ENCODE measurements around the gene SSH2. TPM values are rescaled to one million over a fixed set of nuclear protein-coding genes. Genes with fewer than 3 reads are reported as not detected.
"Not testable (repeated sequence)": the region's sequence is repeated elsewhere in the genome, so short reads cannot be mapped to it uniquely, and the experiment has no call there.

The SSH2 gene
- total and polyA plus RNA-seq, 5 experiments from 2014 or later, result 27.1 to 73.9 (median 32.6) TPM

DNA sequence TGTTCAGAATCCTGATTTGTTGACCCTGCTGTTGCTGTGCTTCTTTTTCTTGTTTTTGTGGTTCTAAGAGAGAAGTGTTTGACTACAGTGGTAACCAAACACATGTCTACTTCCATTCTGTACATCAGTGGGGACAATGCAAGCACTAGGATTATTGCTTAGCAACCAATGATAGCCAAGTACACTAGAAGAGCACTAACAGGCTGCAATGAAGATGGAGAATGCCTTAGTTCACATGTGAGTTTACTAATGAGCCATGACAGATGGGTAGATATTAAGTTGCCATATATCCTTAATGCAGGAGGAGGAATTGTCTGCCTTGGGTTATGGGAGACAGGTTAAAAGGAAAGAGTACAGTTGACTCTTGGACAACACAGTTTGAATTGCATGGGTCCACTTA, 19.7 kb upstream of the SSH2 start:
- H3K27me3 Mint-ChIP-seq, result no peaks in the 10 kb centered on the region
- no peak overlapping the region for H3K27ac Mint-ChIP-seq
- POLR2A ChIA-PET, result interaction anchor here (2.4 kb wide), 1 partner anchor 19 kb away, joined by 6 read pairs; no protein-coding TSS in a partner anchor
- no peak overlapping the region for H3K4me3 Mint-ChIP-seq
- H3K9me3 Mint-ChIP-seq, result peaks cover 0 to 21% (median 9%) of the 10 kb centered on the region in 9 donors
- H3K36me3 Mint-ChIP-seq, result peaks cover 0 to 17% (median 15%) of the 10 kb centered on the region in 3 donors
- H3K4me1 Mint-ChIP-seq, result peaks cover 0 to 23% (median 6%) of the 10 kb centered on the region in 4 donors
- DNase-seq, result no peak
- ATAC-seq, result no peak

DNA sequence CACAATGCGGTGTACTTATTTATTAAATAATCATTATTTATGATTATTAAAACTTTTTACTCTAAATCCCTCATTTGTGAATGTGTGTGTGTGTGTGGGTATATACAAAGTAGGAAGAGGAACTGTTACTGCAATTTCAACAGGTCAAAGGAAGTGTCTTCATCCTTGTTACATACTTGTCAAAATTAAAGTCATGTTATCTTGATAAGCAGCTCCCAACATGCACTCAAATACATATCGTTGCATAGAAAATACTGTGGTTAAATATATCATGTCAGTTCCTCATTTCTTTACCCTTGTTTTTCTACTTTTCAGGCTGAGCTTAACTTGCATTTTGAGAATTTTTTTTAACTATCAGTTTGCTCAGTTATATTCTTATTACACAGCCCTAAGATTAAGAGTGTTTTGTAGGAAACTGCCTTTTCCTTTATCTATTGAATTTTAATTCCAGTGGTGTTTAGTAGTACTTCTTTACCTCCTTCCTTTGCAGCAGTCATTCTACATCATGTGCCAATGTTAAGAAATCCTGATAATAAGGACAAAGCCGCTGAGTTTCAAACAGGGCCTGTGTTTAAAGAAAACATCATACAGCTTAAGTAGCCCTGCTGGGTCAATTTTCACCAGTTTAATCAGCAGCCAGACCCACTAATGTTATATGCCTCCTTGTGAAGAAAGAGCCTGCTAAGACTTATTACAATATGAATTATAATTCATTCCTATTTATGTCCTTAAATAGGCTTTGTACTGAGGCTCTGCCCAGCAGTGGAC, 18.6 kb upstream of the SSH2 start:
- no peak for ATAC-seq
- POLR2A ChIA-PET, result interaction anchor here (2.4 kb wide), 1 partner anchor 18 kb away, joined by 6 read pairs; no protein-coding TSS in a partner anchor
- Mint-ChIP-seq H3K4me1 (peaks cover 0 to 23% (median 6%) of the 10 kb centered on the region in 4 donors), H3K9me3 (peaks cover 0 to 14% (median 6%) of the 10 kb centered on the region in 9 donors), H3K27me3 (no peaks in the 10 kb centered on the region), H3K36me3 (peaks cover 0 to 11% (median 9%) of the 10 kb centered on the region in 3 donors), H3K4me3 (no peak overlapping the region), H3K27ac (peak overlapping the region in 1 of 10 donors; percentile 68)
- DNase-seq, result no peak

DNA sequence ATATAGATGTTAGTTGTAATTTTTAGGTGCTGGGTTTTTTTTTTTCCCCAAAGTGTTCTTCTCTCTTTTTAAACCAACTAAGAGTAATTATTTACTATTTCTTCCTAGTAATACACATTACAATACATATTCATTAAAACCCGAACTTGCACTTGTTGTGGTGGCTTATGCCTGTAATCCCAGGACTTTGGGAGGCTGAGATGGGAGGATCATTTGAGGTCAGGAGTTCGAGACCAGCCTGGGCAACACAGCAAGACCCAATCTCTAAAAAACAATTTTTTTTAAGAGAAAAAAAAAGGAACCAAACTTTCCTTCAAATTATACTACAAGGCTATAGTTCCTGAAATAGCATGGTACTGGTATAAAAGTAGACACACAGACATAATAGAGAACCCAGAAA, 15.3 kb upstream of the SSH2 start:
- H3K9me3 Mint-ChIP-seq, result peaks cover 0 to 1% (median 0%) of the 10 kb centered on the region in 9 donors
- H3K27ac Mint-ChIP-seq, result no peak overlapping the region
- H3K36me3 Mint-ChIP-seq, result peaks cover 0 to 6% (median 0%) of the 10 kb centered on the region in 3 donors
- ATAC-seq (no peak), DNase-seq (no peak)
- H3K4me1 Mint-ChIP-seq, result peaks cover 0 to 23% (median 6%) of the 10 kb centered on the region in 4 donors
- POLR2A ChIA-PET, result no interaction called here
- H3K4me3 Mint-ChIP-seq, result no peak overlapping the region
- no peaks in the 10 kb centered on the region for H3K27me3 Mint-ChIP-seq

DNA sequence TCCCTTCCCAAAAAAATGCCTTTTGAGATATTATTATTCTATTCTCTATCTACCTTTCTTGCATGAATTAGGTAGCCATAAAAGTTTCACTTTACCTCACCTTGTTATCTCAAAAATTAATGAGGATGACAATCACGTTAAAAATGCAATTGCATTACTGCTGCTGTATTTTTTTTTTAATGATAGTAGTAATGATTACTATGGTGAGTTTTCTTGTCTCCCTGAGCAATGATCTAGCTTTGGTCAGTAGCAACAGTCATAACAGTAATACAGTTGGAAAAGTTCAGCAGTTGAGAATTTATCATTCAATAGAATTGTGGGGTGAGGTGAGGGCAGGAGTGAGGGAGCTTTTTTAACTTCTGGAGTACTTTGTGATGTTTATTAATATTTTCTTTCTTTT, 11.3 kb upstream of the SSH2 start, which contains the start of gene EFCAB5:
Gene EFCAB5, plus strand, starts transcription at position 301 of the 400 bp plus-strand sequence. CDS start 163 bp downstream, outside the sequence.
- H3K36me3 Mint-ChIP-seq, result peaks cover 0 to 4% (median 0%) of the 10 kb centered on the region in 3 donors
- H3K27me3 Mint-ChIP-seq, result no peaks in the 10 kb centered on the region
- no peaks in the 10 kb centered on the region for H3K4me1 Mint-ChIP-seq
- H3K9me3 Mint-ChIP-seq, result no peaks in the 10 kb centered on the region
- DNase-seq (no peak), ATAC-seq (no peak)
- POLR2A ChIA-PET, result no interaction called here
- H3K27ac Mint-ChIP-seq, result no peak within 1 kb of the TSS
- no peak within 1 kb of the TSS for H3K4me3 Mint-ChIP-seq

DNA sequence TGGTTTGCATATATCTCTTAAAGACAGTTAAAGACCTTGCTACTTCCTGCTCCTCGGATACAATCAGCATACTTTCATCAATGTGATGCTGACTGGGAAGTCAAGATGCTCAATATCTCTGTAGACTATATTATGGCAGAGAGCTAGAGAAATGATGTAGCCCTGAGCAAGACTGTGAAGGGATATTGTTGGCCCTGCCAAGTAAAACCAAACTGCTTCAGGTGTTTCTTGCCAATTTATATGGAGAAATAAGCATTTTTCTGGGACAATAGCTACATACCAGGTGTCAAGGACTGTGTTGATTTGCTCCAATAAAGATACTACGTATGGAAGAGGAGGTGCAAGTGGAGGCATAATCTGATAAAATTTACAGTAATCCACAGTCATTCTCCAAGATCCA, 6.7 kb upstream of the SSH2 start:
- no peaks in the 10 kb centered on the region for H3K9me3 Mint-ChIP-seq

DNA sequence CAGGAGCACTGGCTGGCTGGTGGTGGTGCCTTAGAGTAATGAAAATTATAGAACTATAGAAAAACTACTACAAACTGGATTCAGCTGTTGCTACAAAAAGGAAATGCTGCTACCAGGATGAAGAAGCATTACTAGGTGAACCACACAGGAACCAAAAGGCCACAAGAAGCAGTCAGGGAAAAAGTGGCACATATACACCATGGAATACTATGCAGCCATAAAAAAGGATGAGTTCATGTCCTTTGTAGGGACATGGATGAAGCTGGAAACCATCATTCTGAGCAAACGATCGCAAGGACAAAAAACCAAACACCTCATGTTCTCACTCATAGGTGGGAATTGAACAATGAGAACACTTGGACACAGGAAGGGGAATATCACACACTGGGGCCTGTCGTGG, 5.9 kb upstream of the SSH2 start:
- DNase-seq, H3K36me3 Mint-ChIP-seq, H3K4me3 Mint-ChIP-seq, H3K27me3 Mint-ChIP-seq, ATAC-seq, H3K9me3 Mint-ChIP-seq, H3K4me1 Mint-ChIP-seq, POLR2A ChIA-PET: not testable (repeated sequence)
- peak overlapping the region in 1 of 10 donors; percentile 65 for H3K27ac Mint-ChIP-seq

More for the DNA sequence above, 6.7 kb upstream of the SSH2 start:
- DNase-seq (no peak), ATAC-seq (no peak)
- Mint-ChIP-seq H3K27me3 (no peaks in the 10 kb centered on the region), H3K36me3 (peaks cover 0 to 2% (median 0%) of the 10 kb centered on the region in 3 donors), H3K4me1 (peaks cover 0 to 2% (median 0%) of the 10 kb centered on the region in 4 donors), H3K27ac (no peak overlapping the region), H3K4me3 (no peak overlapping the region)
- POLR2A ChIA-PET, result no interaction called here

DNA sequence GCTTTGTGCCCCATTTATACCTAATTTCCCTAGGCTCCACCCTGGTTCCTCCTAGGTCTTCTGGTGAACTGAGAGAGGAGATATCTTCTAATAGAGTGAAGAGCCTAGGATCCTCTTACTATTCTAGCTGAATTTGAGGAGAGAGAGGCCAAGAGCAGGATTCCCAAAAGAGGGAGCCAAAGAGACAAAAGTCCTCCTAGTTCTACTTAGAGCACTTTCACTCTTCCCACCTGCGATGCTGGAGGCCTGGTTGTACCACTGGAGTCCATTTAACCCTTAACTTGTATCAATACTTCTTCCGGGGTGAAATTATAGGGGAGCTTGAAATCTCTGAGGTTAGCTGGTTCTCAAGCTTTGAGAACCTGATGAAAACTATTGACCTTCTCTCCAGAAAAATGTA, 3.4 kb upstream of the SSH2 start:
- peaks cover 8 to 14% (median 10%) of the 10 kb centered on the region in 4 donors for H3K4me1 Mint-ChIP-seq
- H3K4me3 Mint-ChIP-seq, result no peak overlapping the region
- ATAC-seq, result no peak
- POLR2A ChIA-PET, result no interaction called here
- H3K27me3 Mint-ChIP-seq, result no peaks in the 10 kb centered on the region
- DNase-seq, result no peak
- peak overlapping the region in 1 of 10 donors; percentile 15 for H3K27ac Mint-ChIP-seq
- H3K9me3 Mint-ChIP-seq, result no peaks in the 10 kb centered on the region
- H3K36me3 Mint-ChIP-seq, result peaks cover 0 to 2% (median 0%) of the 10 kb centered on the region in 3 donors

DNA sequence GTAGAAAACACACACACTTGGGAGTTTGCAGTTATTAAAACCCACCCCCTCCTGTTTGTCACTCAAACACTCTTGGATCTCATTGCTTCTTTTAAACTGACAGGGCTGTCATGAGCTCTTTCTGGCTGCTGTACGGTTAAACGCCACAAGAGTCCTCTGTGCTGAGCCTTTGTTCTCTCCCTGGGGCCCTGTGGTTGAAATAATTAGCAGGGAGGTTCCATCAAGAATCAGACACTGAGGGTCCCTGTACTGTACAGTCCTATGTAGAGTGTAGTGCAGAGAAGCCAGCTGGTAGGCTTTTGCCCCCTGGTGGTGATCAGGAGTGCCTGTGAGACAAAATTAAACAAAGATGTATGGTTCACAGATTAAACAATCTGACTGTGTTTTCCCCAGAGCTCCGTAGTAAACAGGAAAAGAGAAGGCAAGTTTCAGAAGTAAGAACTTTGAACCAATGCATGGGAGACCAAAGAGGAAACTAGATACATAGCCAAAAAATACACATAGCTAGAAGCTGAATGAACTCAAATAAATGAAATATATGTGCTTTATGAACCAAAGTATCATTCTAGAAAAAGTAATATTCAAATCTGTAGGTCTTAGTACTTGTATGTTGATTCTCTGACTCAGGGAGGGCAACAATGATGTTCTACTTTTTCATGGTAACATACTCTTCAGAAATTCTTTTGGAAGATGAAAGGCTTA, 1.4 kb upstream of the SSH2 start:
- H3K27ac Mint-ChIP-seq, result no peak overlapping the region
- ATAC-seq (peak; percentile 67 to 81), DNase-seq (peak; percentile 30 to 87 (median 75))
- H3K27me3 Mint-ChIP-seq, result no peaks in the 10 kb centered on the region
- no peaks in the 10 kb centered on the region for H3K9me3 Mint-ChIP-seq
- POLR2A ChIA-PET, result interaction anchor here (0.6 to 3.0 kb wide), 22 partner anchors 9 to 1556 kb away, joined by 3 to 65 read pairs (median 6); partner anchors contain the start of genes ABHD15 and TP53I13
- H3K36me3 Mint-ChIP-seq, result peaks cover 0 to 6% (median 0%) of the 10 kb centered on the region in 3 donors
- peaks cover 21 to 33% (median 25%) of the 10 kb centered on the region in 4 donors for H3K4me1 Mint-ChIP-seq
- H3K4me3 Mint-ChIP-seq, result no peak overlapping the region

DNA sequence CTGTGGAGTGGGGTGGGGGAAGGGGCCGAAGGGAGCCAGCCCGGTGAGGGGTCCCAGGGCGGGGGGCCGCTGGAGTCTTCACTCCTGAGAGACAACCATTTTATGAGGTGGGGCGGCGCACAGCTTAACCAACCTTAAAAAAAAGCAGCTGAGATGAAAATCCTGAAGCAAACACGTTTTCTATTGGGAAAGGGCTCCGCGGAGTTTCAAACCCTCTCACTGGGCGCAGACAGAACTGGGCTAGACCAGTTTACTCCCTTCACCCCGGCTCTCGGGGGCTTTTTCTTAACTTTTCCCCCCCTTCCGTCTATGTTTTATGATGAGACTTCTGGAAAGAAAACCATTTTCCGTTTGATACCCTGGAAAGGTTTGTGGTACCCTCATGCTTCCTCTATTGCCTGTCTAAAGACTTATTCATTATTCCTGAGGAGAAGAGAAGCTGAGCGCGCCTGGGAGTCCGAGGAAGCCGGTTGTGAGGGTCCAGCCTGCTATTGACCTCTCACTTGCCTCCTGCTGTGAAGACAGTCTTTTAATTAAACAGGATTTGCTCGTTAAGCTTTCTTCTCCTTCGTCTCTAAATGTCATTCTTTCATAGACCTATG, 482 bp upstream of the SSH2 start:
- ATAC-seq, result peak; percentile 19 to 36
- peaks cover 23 to 37% (median 29%) of the 10 kb centered on the region in 4 donors for H3K4me1 Mint-ChIP-seq
- no peak overlapping the region for H3K4me3 Mint-ChIP-seq
- POLR2A ChIA-PET, result interaction anchor here (0.6 to 3.0 kb wide), 19 partner anchors 11 to 1557 kb away, joined by 3 to 65 read pairs (median 6); partner anchors contain the start of genes ABHD15, TAOK1 and TP53I13
- H3K27ac Mint-ChIP-seq, result no peak overlapping the region
- peaks cover 0 to 5% (median 0%) of the 10 kb centered on the region in 3 donors for H3K36me3 Mint-ChIP-seq
- H3K27me3 Mint-ChIP-seq, result no peaks in the 10 kb centered on the region
- no peaks in the 10 kb centered on the region for H3K9me3 Mint-ChIP-seq
- peak in 1 of 10 donors; percentile 3 for DNase-seq

DNA sequence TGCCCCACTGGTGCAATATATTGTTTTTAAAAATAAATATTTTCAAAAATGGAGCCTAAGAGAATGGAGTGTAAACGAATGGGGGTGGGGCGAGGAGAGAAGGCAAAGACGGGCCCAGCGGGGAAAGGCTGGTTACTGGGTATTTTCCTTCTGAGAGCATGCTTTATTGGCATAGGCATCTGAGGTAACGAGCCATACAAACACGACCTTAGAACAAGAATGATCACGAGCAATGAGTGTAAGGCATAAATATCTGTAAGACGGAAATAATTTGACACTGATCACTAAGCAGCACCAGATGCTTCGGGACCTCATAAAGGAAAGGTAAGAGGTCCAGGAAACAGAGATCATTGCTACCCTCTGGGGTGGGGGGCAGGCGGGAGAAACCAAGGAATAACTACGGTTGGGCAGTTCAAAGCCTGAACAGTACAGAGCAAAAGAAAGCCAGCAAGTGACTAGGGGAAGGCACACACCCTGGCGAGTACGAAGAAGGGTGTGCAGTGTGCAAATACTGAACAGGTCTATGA, 959 bp downstream of the SSH2 start:
- ATAC-seq (no peak), DNase-seq (peak in 1 of 10 donors; percentile 11)
- Mint-ChIP-seq H3K27ac (no peak overlapping the region), H3K36me3 (peaks cover 0 to 4% (median 0%) of the 10 kb centered on the region in 3 donors), H3K9me3 (no peaks in the 10 kb centered on the region), H3K4me3 (no peak overlapping the region), H3K4me1 (peaks cover 23 to 38% (median 29%) of the 10 kb centered on the region in 4 donors), H3K27me3 (no peaks in the 10 kb centered on the region)
- POLR2A ChIA-PET, result interaction anchor here (0.5 to 2.8 kb wide), 4 partner anchors 9 to 362 kb away, joined by 3 to 12 read pairs (median 8); partner anchors contain the start of genes ABHD15 and TP53I13

DNA sequence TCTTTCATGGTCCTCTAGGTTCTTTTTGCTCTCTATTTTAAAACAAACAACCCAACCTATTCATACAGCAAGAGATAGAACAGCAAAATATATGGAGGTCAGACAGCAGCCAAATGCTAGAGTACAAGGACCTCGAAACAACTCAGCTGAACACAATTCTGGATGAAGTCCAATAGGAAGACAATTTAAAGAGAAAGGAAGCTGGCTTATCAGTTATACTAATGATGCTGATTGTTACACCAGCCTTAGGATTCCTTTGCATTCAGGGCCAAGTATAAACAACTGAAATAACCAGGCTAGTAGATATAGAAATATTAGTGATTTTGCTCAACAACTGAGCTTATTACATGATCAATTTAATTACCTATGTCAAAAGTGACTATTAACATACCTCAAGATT, 2.5 kb downstream of the SSH2 start:
- peaks cover 0 to 10% (median 0%) of the 10 kb centered on the region in 3 donors for H3K36me3 Mint-ChIP-seq
- H3K27ac Mint-ChIP-seq, result peak overlapping the region in 1 of 10 donors; percentile 0
- no peaks in the 10 kb centered on the region for H3K9me3 Mint-ChIP-seq
- ATAC-seq (no peak), DNase-seq (no peak)
- peak overlapping the region in 6 of 10 donors; percentile 8 to 45 (median 24) for H3K4me3 Mint-ChIP-seq
- peaks cover 23 to 37% (median 29%) of the 10 kb centered on the region in 4 donors for H3K4me1 Mint-ChIP-seq
- no peaks in the 10 kb centered on the region for H3K27me3 Mint-ChIP-seq
- POLR2A ChIA-PET, result no interaction called here

DNA sequence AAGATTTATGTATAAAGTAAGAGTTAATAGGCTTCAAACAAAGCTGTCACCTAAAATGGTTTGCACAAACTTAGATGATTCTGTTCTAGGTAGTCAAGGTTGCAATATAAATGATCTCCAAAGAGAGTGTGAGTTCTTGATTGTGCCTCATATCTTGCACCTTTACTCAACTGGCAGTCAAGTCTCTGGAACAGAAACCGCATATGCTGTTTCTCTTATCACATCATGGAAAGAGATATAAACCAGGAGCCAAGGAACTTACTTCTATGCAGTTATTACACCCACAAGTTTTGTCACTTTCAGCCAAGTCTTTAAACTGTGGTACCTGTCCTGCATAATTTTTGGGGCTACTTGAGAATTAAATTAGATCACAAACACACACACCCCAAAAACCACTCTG, 5.2 kb downstream of the SSH2 start:
- no peaks in the 10 kb centered on the region for H3K9me3 Mint-ChIP-seq

More for the DNA sequence above, 5.2 kb downstream of the SSH2 start:
- peaks cover 25 to 42% (median 35%) of the 10 kb centered on the region in 4 donors for H3K4me1 Mint-ChIP-seq
- no peaks in the 10 kb centered on the region for H3K27me3 Mint-ChIP-seq
- H3K27ac Mint-ChIP-seq, result no peak overlapping the region
- peaks cover 0 to 10% (median 0%) of the 10 kb centered on the region in 3 donors for H3K36me3 Mint-ChIP-seq
- POLR2A ChIA-PET, result no interaction called here
- DNase-seq (no peak), ATAC-seq (no peak)
- no peak overlapping the region for H3K4me3 Mint-ChIP-seq

All from naive thymus-derived CD8-positive, alpha-beta T cell (primary cell).